GM21786 (cell line): ENCODE measurements around the gene SLC25A28.

Experiments
- ATAC-seq: cut with Tn5 transposase; IDR thresholded peaks from one replicate; pipeline ENCODE4 v1.9.1; 2021; ENCODE audit not compliant: unreplicated experiment

Gene SLC25A28

GRCh38 chr10:99590799-99591198, 29.4 kb downstream of the SLC25A28 start:
- no peak for ATAC-seq

GRCh38 chr10:99583687-99584086, 36.6 kb downstream of the SLC25A28 start:
- ATAC-seq, result no peak

- no peak for ATAC-seq
Measured at GRCh38 chr10:99582255-99582770, 37.9 kb downstream of the SLC25A28 start.

DNA sequence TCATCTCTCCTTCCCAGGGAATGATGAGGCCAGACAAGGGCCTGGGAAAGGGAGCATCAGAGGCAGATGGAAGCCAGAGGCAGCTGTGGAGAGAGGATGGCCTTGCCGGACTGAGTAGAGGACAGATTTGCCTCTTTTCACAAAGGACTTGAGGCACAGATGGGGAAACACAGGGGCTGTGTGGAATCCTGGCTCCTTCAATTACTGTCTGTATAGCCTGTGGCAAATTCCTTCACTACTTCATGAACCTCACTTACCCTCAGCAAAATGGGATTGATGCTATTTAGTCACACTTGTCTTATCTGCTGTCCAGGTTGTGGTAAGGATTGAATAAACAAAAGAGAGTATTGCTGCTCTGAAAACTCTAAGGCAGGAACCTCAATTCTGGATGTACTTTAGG, 40.3 kb downstream of the SLC25A28 start:
- ATAC-seq, result no peak

DNA sequence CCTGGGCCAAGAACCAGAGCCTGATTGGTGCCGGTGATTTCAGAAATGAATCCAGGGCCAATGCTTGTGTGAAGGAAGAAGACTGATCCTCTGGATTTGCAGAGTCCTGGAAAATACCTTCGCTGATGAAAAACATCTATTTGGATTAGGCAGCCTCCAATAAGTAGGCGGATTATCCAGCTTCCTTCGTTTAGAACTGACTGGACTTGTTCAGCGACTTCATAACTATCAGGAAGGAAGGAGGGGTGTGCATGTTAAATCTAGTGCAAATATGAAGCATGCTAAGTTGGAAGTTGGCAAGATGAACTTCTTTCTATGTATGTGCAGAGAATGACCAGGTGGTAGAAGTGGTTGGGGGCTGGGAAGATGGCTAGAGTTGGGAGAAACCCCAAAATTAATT, 46.4 kb downstream of the SLC25A28 start:
- no peak for ATAC-seq

GRCh38 chr10:99571816-99572215, 48.4 kb downstream of the SLC25A28 start:
- ATAC-seq, result no peak

DNA sequence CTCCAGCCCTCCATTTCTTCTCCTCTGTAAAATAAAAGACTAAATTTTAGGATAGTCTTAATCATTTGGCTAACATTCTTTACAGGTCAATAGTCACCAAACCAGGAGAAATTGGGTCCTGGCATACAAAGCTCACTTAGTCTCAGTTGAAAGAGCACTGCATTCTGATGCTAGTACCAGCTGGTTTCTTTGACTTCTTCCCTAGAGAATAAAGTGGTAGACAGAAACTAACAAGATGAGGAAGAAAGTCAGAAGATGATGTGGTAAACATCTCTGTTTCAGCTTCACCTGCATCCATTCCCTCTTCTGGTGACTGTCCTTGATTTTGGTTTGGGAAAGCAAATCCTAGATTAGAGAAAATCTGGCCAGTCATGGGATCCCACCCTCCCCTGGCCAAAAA, 50.3 kb downstream of the SLC25A28 start:
- no peak for ATAC-seq

- no peak for ATAC-seq
Measured at GRCh38 chr10:99569253-99569939, 50.8 kb downstream of the SLC25A28 start.

DNA sequence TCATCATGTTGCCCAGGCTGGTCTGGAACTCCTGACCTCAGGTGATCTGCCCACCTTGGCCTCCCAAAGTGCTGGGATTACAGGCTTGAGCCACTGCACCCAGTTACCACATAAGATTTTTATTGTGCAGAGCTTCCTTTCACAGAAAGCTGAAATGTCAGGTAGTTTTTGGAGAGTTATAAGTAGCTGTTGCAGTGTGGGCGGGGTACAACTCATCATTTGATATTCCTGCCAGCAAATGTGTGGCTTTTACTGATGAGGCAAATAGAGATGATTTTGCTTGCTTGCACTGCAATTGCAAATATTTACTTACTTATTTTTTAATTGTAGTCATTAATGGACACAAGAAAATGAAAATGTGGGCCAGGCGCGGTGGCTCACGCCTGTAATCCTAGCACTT, 55.1 kb downstream of the SLC25A28 start:
- no peak for ATAC-seq

DNA sequence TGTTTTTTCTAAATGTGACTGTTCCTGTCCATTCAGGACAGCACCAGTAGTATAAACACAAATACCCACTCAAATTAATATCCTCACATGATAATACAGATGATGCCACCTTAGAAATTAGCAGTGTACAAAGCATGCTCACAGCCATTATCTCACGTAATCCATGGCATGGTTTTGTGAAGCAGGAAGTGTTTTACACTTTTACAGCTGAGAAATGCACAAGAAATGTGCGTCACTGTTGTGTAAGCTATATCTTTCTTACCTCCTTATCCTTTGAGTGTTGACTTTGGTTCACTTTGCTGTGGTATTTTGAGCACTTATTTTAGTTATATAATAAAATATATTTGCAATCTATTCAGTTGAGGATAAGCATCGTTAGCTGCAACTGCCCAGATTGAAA, 55.9 kb downstream of the SLC25A28 start:
- no peak for ATAC-seq

DNA sequence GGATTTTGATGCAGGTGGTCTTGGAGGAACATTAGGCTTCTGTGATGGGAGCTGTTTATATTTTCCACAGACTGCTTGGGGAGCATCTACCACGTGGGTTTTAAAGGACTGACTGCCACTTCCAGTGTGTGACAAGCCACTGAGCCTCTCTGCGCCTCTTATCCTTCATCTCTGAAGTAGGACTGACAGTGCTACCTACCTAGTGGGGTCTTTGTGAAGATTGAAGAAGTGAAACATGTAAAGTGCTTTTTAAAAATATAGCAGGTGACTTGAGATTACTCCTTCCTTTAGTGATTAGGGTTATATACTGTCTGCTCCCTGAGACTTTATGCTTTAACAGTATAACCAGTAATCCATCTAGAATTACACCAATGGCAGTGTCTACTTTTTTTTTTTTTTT, 57.6 kb downstream of the SLC25A28 start:
- ATAC-seq, result no peak
